Measurements from ENCODE around the gene B4GALT5. TPM values are rescaled to one million over a fixed set of nuclear protein-coding genes. Genes with fewer than 3 reads are reported as not detected.

The B4GALT5 gene
- total RNA-seq, 1 donor from 2014 or later: 55.8 TPM

- DNase-seq (ENCODE audit: low read depth, low spot score): no peak
Observed at GRCh38 chr20:49585585-49586245, 128.0 kb downstream of the B4GALT5 start.

GRCh38 chr20:49584418-49585382 is 129.0 kb downstream of the B4GALT5 start:
- no peak for DNase-seq (ENCODE audit: low read depth, low spot score)

- DNase-seq (ENCODE audit: low read depth, low spot score): peak; percentile 65
Observed at GRCh38 chr20:49583669-49584417, 129.8 kb downstream of the B4GALT5 start.

- DNase-seq (ENCODE audit: low read depth, low spot score): no peak
Observed at GRCh38 chr20:49583343-49583668, 130.4 kb downstream of the B4GALT5 start.

Other genes starting within 250 kb of the B4GALT5 start
- under 0.01 TPM in 1 of 2 replicates, not detected in the other for gene KCNB1, start 231.2 kb downstream of the B4GALT5 start, total RNA-seq
- 1.8 and 8.1 TPM in 2 replicates for gene PTGIS, start 145.7 kb downstream of the B4GALT5 start, total RNA-seq
- gene SLC9A8, start 99.0 kb upstream of the B4GALT5 start, total RNA-seq: 6.1 and 6.2 TPM in 2 replicates
- gene SPATA2, start 201.7 kb upstream of the B4GALT5 start, total RNA-seq: 1.2 and 1.3 TPM in 2 replicates
- gene RNF114, start 222.5 kb upstream of the B4GALT5 start, total RNA-seq: 33.2 and 40.8 TPM in 2 replicates